IMR-90 (cell line): ENCODE data around the gene OR6B1. TPM values are rescaled to one million over a fixed set of nuclear protein-coding genes. Genes with fewer than 3 reads are reported as not detected.

ENCODE experiments used
- ATAC-seq: fragments of 200-7000 bp; cut with Tn5 transposase; 2 replicates; pipeline ENCODE4 v1.9.1; 2020; ENCODE audit warnings: low read depth, mild to moderate bottlenecking, moderate library complexity
- BruUV-seq: library from RNA; stranded (reverse); fragments of 400-500 nt; replicated peaks from 2 replicates; lab custom pipeline; 2021; lab: Mats Ljungman, UMichigan
- CTCF ChIA-PET: fragments of 300-600 bp; formaldehyde crosslinking; extraction: SDS; loops from one replicate; lab custom pipeline; 2021; ENCODE audit warnings: antibody characterized with exemption; lab: Yijun Ruan, JAX
- POLR2A ChIA-PET: fragments of 300-600 bp; sonication (Branson Sonifier 250); formaldehyde crosslinking; loops from one replicate; lab custom pipeline; 2022; ENCODE audit warnings: antibody characterized with exemption; ENCODE audit not compliant: unreplicated experiment; lab: Charles Lee
- DNase-seq: peaks from one replicate; pipeline ENCODE4 v3.0.0; 2013
- H2AFZ ChIP-seq: replicated peaks from 2 replicates; pipeline ENCODE3; 2013; ENCODE audit warnings: low read length, mild to moderate bottlenecking; ENCODE audit not compliant: poor library complexity
- H2AK5ac ChIP-seq: 2 replicates; pipeline ENCODE4 v1.6.1; 2013; ENCODE audit warnings: low read depth, low read length, inconsistent platforms
- H2AK9ac ChIP-seq: replicated peaks from 2 replicates; pipeline ENCODE3; 2013; ENCODE audit warnings: mild to moderate bottlenecking, low read depth, low read length, moderate library complexity; ENCODE audit not compliant: poor library complexity
- H2BK120ac ChIP-seq: 2 replicates; pipeline ENCODE4 v1.6.1; 2013; ENCODE audit warnings: low read depth, low read length, inconsistent platforms
- H2BK15ac ChIP-seq: 3 replicates; pipeline ENCODE4 v1.6.1; 2013; ENCODE audit warnings: low read depth, low read length, inconsistent platforms
- H2BK20ac ChIP-seq: 2 replicates; pipeline ENCODE4 v1.6.1; 2013; ENCODE audit warnings: low read depth, mild to moderate bottlenecking, inconsistent platforms, low read length, moderate library complexity
- H2BK5ac ChIP-seq: 2 replicates; pipeline ENCODE4 v1.6.1; 2013; ENCODE audit warnings: mild to moderate bottlenecking, low read depth, low read length, inconsistent platforms; ENCODE audit not compliant: poor library complexity, severe bottlenecking
- H3K14ac ChIP-seq: replicated peaks from 2 replicates; pipeline ENCODE4 v1.6.1; 2013; ENCODE audit warnings: low read depth, low read length, inconsistent platforms
- H3K18ac ChIP-seq: 2 replicates; pipeline ENCODE4 v1.6.1; 2013; ENCODE audit warnings: low read depth, low read length, control low read depth
- H3K23ac ChIP-seq: 2 replicates; pipeline ENCODE4 v1.6.1; 2013; ENCODE audit warnings: low read depth, low read length, inconsistent platforms
- H3K27ac ChIP-seq: 2 replicates; pipeline ENCODE4 v1.5.1; 2013; ENCODE audit warnings: mild to moderate bottlenecking, control low read depth, low read length; ENCODE audit not compliant: insufficient read depth
- H3K27me3 ChIP-seq: 2 replicates; pipeline ENCODE4 v1.6.1; 2013; ENCODE audit warnings: low read length; ENCODE audit not compliant: control insufficient read depth, insufficient read depth
- H3K36me3 ChIP-seq: 2 replicates; pipeline ENCODE4 v1.6.1; 2013; ENCODE audit warnings: low read length, mixed read lengths; ENCODE audit not compliant: control insufficient read depth, insufficient read depth
- H3K4ac ChIP-seq: 2 replicates; pipeline ENCODE4 v1.6.1; 2013; ENCODE audit warnings: low read depth, low read length, inconsistent platforms
- H3K4me1 ChIP-seq: 2 replicates; pipeline ENCODE4 v1.6.1; 2013; ENCODE audit warnings: low read length, mixed read lengths; ENCODE audit not compliant: control insufficient read depth, insufficient read depth
- H3K4me2 ChIP-seq: 2 replicates; pipeline ENCODE4 v1.6.1; 2013; ENCODE audit warnings: low read depth, mild to moderate bottlenecking, control low read depth, low read length, moderate library complexity
- H3K4me3 ChIP-seq: 2 replicates; pipeline ENCODE4 v1.5.1; 2013; ENCODE audit warnings: low read depth, mild to moderate bottlenecking, control low read depth, low read length, moderate library complexity; ENCODE audit not compliant: insufficient read depth
- H3K56ac ChIP-seq: 2 replicates; pipeline ENCODE4 v1.6.1; 2013; ENCODE audit warnings: low read length, inconsistent platforms; ENCODE audit not compliant: insufficient read depth; ENCODE audit errors: extremely low read depth
- H3K79me1 ChIP-seq, 2 experiments: 2 replicates each; pipeline ENCODE4 v1.6.1; 2013; ENCODE audit warnings: low read length in 2 of 2, inconsistent platforms in 1 of 2, low read depth in 1 of 2
- H3K9ac ChIP-seq: 2 replicates; pipeline ENCODE4 v1.6.1; 2013; ENCODE audit warnings: low read depth, low read length, control low read depth
- H3K9me1 ChIP-seq: 2 replicates; pipeline ENCODE4 v1.6.1; 2013; ENCODE audit warnings: low read length, inconsistent platforms; ENCODE audit not compliant: insufficient read depth
- H3K9me3 ChIP-seq: 2 replicates; pipeline ENCODE4 v1.6.1; 2013; ENCODE audit warnings: low read length; ENCODE audit not compliant: control insufficient read depth, insufficient read depth
- H4K20me1 ChIP-seq: 2 replicates; pipeline ENCODE4 v1.6.1; 2013; ENCODE audit warnings: low read length, inconsistent platforms; ENCODE audit not compliant: insufficient read depth
- H4K5ac ChIP-seq: 2 replicates; pipeline ENCODE4 v1.6.1; 2013; ENCODE audit warnings: mild to moderate bottlenecking, low read depth, low read length, control low read depth
- H4K8ac ChIP-seq, 2 experiments: 2 replicates each; pipeline ENCODE4 v1.6.1; 2013; ENCODE audit warnings: low read depth in 2 of 2, low read length in 2 of 2, control low read depth in 1 of 2, inconsistent platforms in 1 of 2
- H4K91ac ChIP-seq: 2 replicates; pipeline ENCODE4 v1.6.1; 2013; ENCODE audit warnings: low read depth, low read length, inconsistent platforms; ENCODE audit not compliant: insufficient read depth
- BHLHE40 ChIP-seq: fragments of 150-350 bp; IDR thresholded peaks from 2 replicates; pipeline ENCODE4 v1.6.1; 2016; ENCODE audit warnings: mild to moderate bottlenecking, low read depth, low read length
- CHD1 ChIP-seq: IDR thresholded peaks from 2 replicates; pipeline ENCODE4 v1.6.1; 2012; ENCODE audit warnings: low read depth, low read length, improper control_type of control experiment
- CTCF ChIP-seq: conservative IDR thresholded peaks from 2 replicates; pipeline ENCODE4 v1.5.1; 2012; ENCODE audit warnings: mild to moderate bottlenecking, low read depth, low read length, improper control_type of control experiment
- ELK1 ChIP-seq: fragments of 150-350 bp; IDR thresholded peaks from 2 replicates; pipeline ENCODE4 v1.6.1; 2016; ENCODE audit warnings: low read depth, mild to moderate bottlenecking, low read length, moderate library complexity, borderline replicate concordance
- MAFK ChIP-seq: IDR thresholded peaks from 2 replicates; pipeline ENCODE4 v1.6.1; 2012; ENCODE audit warnings: low read depth, low read length, improper control_type of control experiment
- MAZ ChIP-seq: IDR thresholded peaks from 2 replicates; pipeline ENCODE4 v1.6.1; 2012; ENCODE audit warnings: low read depth, mild to moderate bottlenecking, low read length, improper control_type of control experiment, moderate library complexity, borderline replicate concordance
- MXI1 ChIP-seq: IDR thresholded peaks from 2 replicates; pipeline ENCODE4 v1.6.1; 2012; ENCODE audit warnings: low read depth, mild to moderate bottlenecking, low read length, moderate library complexity, borderline replicate concordance
- NFE2L2 ChIP-seq: fragments of 150-350 bp; IDR thresholded peaks from 2 replicates; pipeline ENCODE4 v1.6.1; 2016; ENCODE audit warnings: low read depth, mild to moderate bottlenecking, low read length
- POLR2A ChIP-seq: IDR thresholded peaks from 2 replicates; pipeline ENCODE4 v1.6.1; 2012; ENCODE audit warnings: mild to moderate bottlenecking, low read depth, low read length
- RCOR1 ChIP-seq: IDR thresholded peaks from 2 replicates; pipeline ENCODE4 v1.6.1; 2012; ENCODE audit warnings: mild to moderate bottlenecking, low read length, improper control_type of control experiment; ENCODE audit not compliant: insufficient replicate concordance
- SMC3 ChIP-seq: fragments of 150-350 bp; IDR thresholded peaks from 2 replicates; pipeline ENCODE4 v1.6.1; 2016; ENCODE audit warnings: low read depth, mild to moderate bottlenecking, antibody characterized with exemption, low read length, moderate library complexity
- WGBS, 2 experiments: methylation state at CpG; one replicate each; pipeline versions ENCODE4 v1.1.5 to v1.1.7; 2013; ENCODE audit warnings: missing lambda C conversion rate in 2 of 2; ENCODE audit not compliant: insufficient read length in 1 of 2; ENCODE audit errors: extremely low coverage in 2 of 2; 5-methylcytosine and 5-hydroxymethylcytosine counted together
- dilution Hi-C: fragments of 300-500 bp; cut with HindIII; formaldehyde crosslinking; loops from one replicate; pipeline ENCODE4 v1.14.3; 2018; ENCODE audit warnings: low sequenced_read_pairs; ENCODE audit not compliant: unreplicated experiment
- in situ Hi-C: fragments of 300-500 bp; cut with MboI; formaldehyde crosslinking; loops from 3 replicates; pipeline ENCODE4 v1.14.3; 2019; ENCODE audit warnings: low sequenced_read_pairs, inconsistent platforms, mixed read lengths
- intact Hi-C: fragments of 100-400 bp; cut with micrococcal nuclease; formaldehyde crosslinking; loops from 2 replicates; pipeline ENCODE4 v1.10.0; 2022
- polyA plus RNA-seq, 3 experiments: library from polyadenylated mRNA; depleted of rRNA; stranded (reverse); fragments of >200 nt; gene quantifications; 2 replicates each; pipeline ENCODE4 v1.2.3, GENCODE V29; 2012; ENCODE audit warnings: low replicate concordance in 1 of 3
- total RNA-seq: library from RNA; depleted of rRNA; stranded (reverse); fragments of >200 nt; gene quantifications from 2 replicates; pipeline ENCODE4 v1.2.3, GENCODE V29; 2012

The OR6B1 gene
- total and polyA plus RNA-seq, 2 of the 4 experiments (the other 2 are of a cell fraction) = not detected

GRCh38 chr7:144026203-144026883, 26.2 kb downstream of the OR6B1 start:
- DNase-seq = no peak
- H2AK5ac ChIP-seq = no peak overlapping the region
- H3K56ac ChIP-seq = no peak overlapping the region
- no peaks in the 10 kb centered on the region for H3K4me1 ChIP-seq
- peaks cover 2% of the 10 kb centered on the region for H3K27me3 ChIP-seq
- no peak overlapping the region for H3K9ac ChIP-seq
- intact Hi-C loops (loop anchor here (5.0 kb wide), 1 partner anchor 101 kb away; no protein-coding TSS in a partner anchor), in situ Hi-C loops (no loop called here), dilution Hi-C loops (no loop called here)
- H4K91ac ChIP-seq = no peak overlapping the region
- H2BK20ac ChIP-seq = no peak overlapping the region
- TF ChIP-seq ELK1 (no peak), CHD1 (no peak), BHLHE40 (no peak), NFE2L2 (no peak), SMC3 (no peak), MXI1 (no peak), MAFK (no peak), MAZ (no peak), RCOR1 (no peak), CTCF (no peak), POLR2A (no peak)
- no peaks in the 10 kb centered on the region for H3K36me3 ChIP-seq
- H3K4ac ChIP-seq = no peak overlapping the region
- H2AK9ac ChIP-seq = no peak overlapping the region
- H4K5ac ChIP-seq = no peak overlapping the region
- H3K27ac ChIP-seq = no peak overlapping the region
- H3K4me3 ChIP-seq = no peak overlapping the region
- CTCF ChIA-PET = interaction anchor here (0.6 to 0.8 kb wide), 2 partner anchors 65 to 290 kb away, joined by 3 read pairs; no protein-coding TSS in a partner anchor
- BruUV-seq = no TSS peak
- H3K23ac ChIP-seq = no peak overlapping the region
- H4K20me1 ChIP-seq = no peaks in the 10 kb centered on the region
- no peak overlapping the region for H3K14ac ChIP-seq
- no peak overlapping the region for H2AFZ ChIP-seq
- H3K9me3 ChIP-seq = no peaks in the 10 kb centered on the region
- no peaks in the 10 kb centered on the region for H3K79me1 ChIP-seq
- no peak overlapping the region for H2BK15ac ChIP-seq
- H2BK5ac ChIP-seq = no peak overlapping the region
- POLR2A ChIA-PET = no interaction called here
- H3K18ac ChIP-seq = no peak overlapping the region
- ATAC-seq = no peak
- no peak overlapping the region for H4K8ac ChIP-seq
- H3K9me1 ChIP-seq = no peaks in the 10 kb centered on the region
- H3K4me2 ChIP-seq = no peak overlapping the region
- H2BK120ac ChIP-seq = no peak overlapping the region
- no CpG with 5 or more reads among the region's 4 CpGs for WGBS, 2 experiments
